T-cell (primary cell): ENCODE measurements around the gene KXD1. TPM values are rescaled to one million over a fixed set of nuclear protein-coding genes. Genes with fewer than 3 reads are reported as not detected.

ENCODE experiments used
- ATAC-seq, 4 experiments: fragments of 200-7000 bp in 3 of 4; fragments of 150-1000 bp in 1 of 4; cut with Tn5 transposase; replicated peaks in 1 of 4; 1 replicate in 3 of 4; 2 replicates in 1 of 4; pipeline ENCODE4 v1.10.0; 2021; ENCODE audit warnings: moderate library complexity in 3 of 4, mild to moderate bottlenecking in 2 of 4, moderate number of reproducible peaks in 1 of 4
- CTCF ChIA-PET, 2 donors: fragments of 300-600 bp; sonication (Branson Sonifier 250); formaldehyde crosslinking; loops; one replicate each; lab custom pipeline; 2022; ENCODE audit warnings: antibody characterized with exemption in 2 of 2; lab: Charles Lee
- POLR2A ChIA-PET, 2 donors: fragments of 300-600 bp; sonication (Branson Sonifier 250); formaldehyde crosslinking; loops; one replicate each; lab custom pipeline; 2022; ENCODE audit warnings: antibody characterized with exemption in 2 of 2; lab: Charles Lee
- DNase-seq, 35 experiments: peaks; one replicate each; pipeline versions ENCODE4 v3.0.0 to v3.0.0-alpha.2; 2013 to 2023
- H3K27ac ChIP-seq: one replicate; pipeline ENCODE4 v1.5.1; 2013; ENCODE audit warnings: low read length
- H3K27me3 ChIP-seq, 2 experiments: replicated peaks in 1 of 2; 1 replicate in 1 of 2; 2 replicates in 1 of 2; pipeline versions ENCODE4 v1.6.1 to v1.7.0; 2013; ENCODE audit warnings: low read length in 1 of 2, mixed read lengths in 1 of 2; ENCODE audit not compliant: control insufficient read depth in 2 of 2, insufficient read depth in 2 of 2; ENCODE audit errors: extremely low read depth in 1 of 2
- H3K36me3 ChIP-seq, 2 donors: 1 replicate in 1 of 2; 2 replicates in 1 of 2; pipeline versions ENCODE4 v1.6.1 to v1.7.0; 2013; ENCODE audit warnings: low read length in 1 of 2; ENCODE audit not compliant: control insufficient read depth in 2 of 2, insufficient read depth in 1 of 2; ENCODE audit errors: extremely low read depth in 1 of 2
- H3K4me1 ChIP-seq, 2 experiments: 1 replicate in 1 of 2; 2 replicates in 1 of 2; pipeline versions ENCODE4 v1.6.1 to v1.7.0; 2013; ENCODE audit warnings: low read length in 2 of 2, mixed read lengths in 1 of 2; ENCODE audit not compliant: insufficient read depth in 2 of 2, control insufficient read depth in 1 of 2; ENCODE audit errors: extremely low read depth in 1 of 2
- H3K4me3 ChIP-seq, 2 donors: 1 replicate in 1 of 2; 2 replicates in 1 of 2; pipeline versions ENCODE4 v1.5.1 to v1.7.0; 2013; ENCODE audit warnings: mild to moderate bottlenecking in 2 of 2, low read length in 1 of 2, moderate library complexity in 1 of 2; ENCODE audit not compliant: control insufficient read depth in 1 of 2; ENCODE audit errors: extremely low read depth in 1 of 2
- H3K9me3 ChIP-seq: 2 replicates; pipeline ENCODE4 v1.7.0; 2013
- H3K27ac Mint-ChIP-seq, 2 donors: one replicate each; pipeline ENCODE4 v1.8.0; 2020 to 2021; ENCODE audit warnings: mild to moderate bottlenecking in 2 of 2, mixed read lengths in 2 of 2
- H3K27me3 Mint-ChIP-seq, 2 donors: one replicate each; pipeline ENCODE4 v1.8.0; 2021 to 2022; ENCODE audit warnings: mixed read lengths in 2 of 2
- H3K36me3 Mint-ChIP-seq: one replicate; pipeline ENCODE4 v1.8.0; 2021; ENCODE audit warnings: mixed read lengths
- H3K4me1 Mint-ChIP-seq, 3 donors: one replicate each; pipeline ENCODE4 v1.8.0; 2020 to 2022; ENCODE audit warnings: mixed read lengths in 3 of 3, mild to moderate bottlenecking in 1 of 3
- H3K4me3 Mint-ChIP-seq, 3 donors: one replicate each; pipeline ENCODE4 v1.8.0; 2020 to 2022; ENCODE audit warnings: mild to moderate bottlenecking in 3 of 3, mixed read lengths in 3 of 3, moderate library complexity in 3 of 3
- H3K9me3 Mint-ChIP-seq, 3 donors: one replicate each; pipeline ENCODE4 v1.8.0; 2020 to 2022; ENCODE audit warnings: mixed read lengths in 3 of 3
- WGBS: methylation state at CpG from one replicate; pipeline ENCODE4 v1.1.5; 2013; ENCODE audit warnings: missing lambda C conversion rate; ENCODE audit not compliant: insufficient coverage; 5-methylcytosine and 5-hydroxymethylcytosine counted together
- total RNA-seq, 35 experiments: library from RNA in 6 of 35; stranded (reverse) in 6 of 35; fragments of 120-200 nt in 1 of 35; gene quantifications; one replicate each; pipeline versions ENCODE4 v1.2.1 to v1.2.4 and lab custom pipeline; 2013 to 2026

The KXD1 gene
- total RNA-seq, 5 donors from 2014 or later (not counting 1 experiment from before 2014, with no cell fraction given), result 73.1 to 112 (median 95.8) TPM

DNA sequence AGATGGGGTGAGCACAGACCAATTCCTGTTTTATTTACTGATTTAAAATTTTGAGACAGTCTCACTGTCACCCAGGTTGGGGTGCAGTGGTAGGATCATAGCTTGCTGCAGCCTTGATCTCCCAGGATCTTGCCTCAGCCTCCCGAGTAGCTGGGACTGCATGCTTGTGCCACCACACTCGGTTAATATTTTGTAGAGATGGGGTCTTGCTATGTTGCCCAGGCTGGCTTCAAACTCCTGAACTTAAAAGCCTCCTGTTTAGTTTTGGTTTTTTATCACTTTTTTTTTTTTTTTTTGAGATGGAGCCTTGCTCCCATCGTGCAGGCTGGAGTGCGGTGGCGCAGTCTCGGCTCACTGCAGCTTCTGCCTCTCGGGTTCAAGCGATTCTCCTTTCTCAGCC lies 18.7 kb downstream of the KXD1 start:
- no peaks in the 10 kb centered on the region for H3K9me3 ChIP-seq
- H3K9me3 Mint-ChIP-seq, result no peaks in the 10 kb centered on the region
- DNase-seq (no peak), ATAC-seq (no peak)
- no peak overlapping the region for H3K27ac Mint-ChIP-seq
- no peak overlapping the region for H3K4me3 Mint-ChIP-seq
- H3K4me1 ChIP-seq, result peaks cover 11 to 20% of the 10 kb centered on the region in 2 experiments
- POLR2A ChIA-PET, result no interaction called here
- peaks cover 13 to 40% of the 10 kb centered on the region in 2 donors for H3K36me3 ChIP-seq
- peaks cover 17 to 21% (median 20%) of the 10 kb centered on the region in 3 donors for H3K4me1 Mint-ChIP-seq
- peaks cover 17% of the 10 kb centered on the region for H3K36me3 Mint-ChIP-seq
- H3K27me3 ChIP-seq, result no peaks in the 10 kb centered on the region
- 93% methylated on average over 7 of the region's 8 CpGs for WGBS
- CTCF ChIA-PET, result no interaction called here
- no peaks in the 10 kb centered on the region for H3K27me3 Mint-ChIP-seq
- H3K27ac ChIP-seq, result no peak overlapping the region
- no peak overlapping the region for H3K4me3 ChIP-seq

DNA sequence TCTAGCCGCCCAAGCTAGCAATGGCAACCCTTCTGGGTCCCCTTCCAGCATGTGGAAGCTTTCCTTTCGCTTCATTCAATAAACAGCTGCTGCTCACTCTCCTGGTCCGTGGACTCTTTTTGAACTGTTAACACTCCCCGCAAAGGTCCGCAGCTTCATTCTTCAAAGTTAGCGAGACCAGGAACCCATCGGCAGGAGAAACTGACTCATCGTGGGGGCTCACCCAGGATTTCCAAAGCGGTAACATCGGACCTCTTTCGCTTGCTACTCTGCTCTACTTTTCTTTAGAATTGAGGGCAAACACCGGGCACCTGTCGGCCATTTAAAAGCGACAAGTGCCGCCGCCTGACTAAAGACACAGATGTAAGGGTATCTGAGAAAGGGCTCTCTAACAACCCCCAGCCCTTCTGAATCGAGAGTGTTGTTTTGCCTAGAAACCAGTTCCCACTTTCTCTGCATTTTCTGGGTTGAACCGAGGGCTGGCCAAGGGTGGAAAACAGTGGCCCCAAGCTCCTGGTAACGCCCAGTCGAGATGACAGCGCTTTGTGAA lies 19.8 kb downstream of the KXD1 start:
- CTCF ChIA-PET, result no interaction called here

DNA sequence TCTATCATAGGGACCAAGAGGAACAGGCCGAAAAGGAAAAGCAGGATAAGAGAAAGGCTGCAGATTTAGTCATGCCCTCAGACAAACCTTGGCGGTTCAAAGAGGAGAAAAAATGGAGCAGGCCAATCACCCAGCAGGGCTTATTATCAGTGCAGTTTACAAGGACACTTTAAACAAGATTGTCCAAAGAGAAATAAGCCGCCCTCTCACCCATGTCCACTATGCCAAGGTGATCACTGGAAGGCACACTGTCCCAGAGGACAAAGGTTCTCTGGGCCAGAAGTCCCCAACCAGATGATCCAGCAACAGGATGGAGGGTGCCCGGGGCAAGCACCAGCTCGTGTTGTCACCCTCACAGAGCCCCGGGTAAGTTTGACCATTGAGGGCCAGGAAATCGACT lies 22.6 kb downstream of the KXD1 start:
- ChIA-PET CTCF (no interaction called here), POLR2A (no interaction called here)
- H3K27me3 Mint-ChIP-seq, result no peaks in the 10 kb centered on the region
- peaks cover 4% of the 10 kb centered on the region for H3K36me3 Mint-ChIP-seq
- 84% methylated on average over 6 of the region's 7 CpGs for WGBS
- ATAC-seq (no peak), DNase-seq (no peak)
- no peak overlapping the region for H3K27ac ChIP-seq
- no peak overlapping the region for H3K4me3 ChIP-seq
- peaks cover 10 to 17% of the 10 kb centered on the region in 2 donors for H3K36me3 ChIP-seq
- H3K4me1 ChIP-seq, result peaks cover 0 to 3% of the 10 kb centered on the region in 2 experiments
- no peak overlapping the region for H3K4me3 Mint-ChIP-seq
- H3K27ac Mint-ChIP-seq, result no peak overlapping the region
- H3K9me3 Mint-ChIP-seq, result no peaks in the 10 kb centered on the region
- no peaks in the 10 kb centered on the region for H3K9me3 ChIP-seq
- no peaks in the 10 kb centered on the region for H3K27me3 ChIP-seq
- H3K4me1 Mint-ChIP-seq, result peaks cover 2% of the 10 kb centered on the region in 3 donors

More for the DNA sequence above, 19.8 kb downstream of the KXD1 start:
- H3K27ac ChIP-seq, result no peak overlapping the region
- H3K4me1 Mint-ChIP-seq, result peaks cover 8 to 15% (median 11%) of the 10 kb centered on the region in 3 donors
- H3K27me3 ChIP-seq, result no peaks in the 10 kb centered on the region
- H3K36me3 Mint-ChIP-seq, result peaks cover 16% of the 10 kb centered on the region
- DNase-seq (no peak), ATAC-seq (no peak)
- H3K4me1 ChIP-seq, result peaks cover 9 to 13% of the 10 kb centered on the region in 2 experiments
- H3K27ac Mint-ChIP-seq, result no peak overlapping the region
- H3K4me3 ChIP-seq, result no peak overlapping the region
- POLR2A ChIA-PET, result interaction anchor here (0.6 to 1.0 kb wide), 3 partner anchors 12 to 39 kb away, joined by 3 to 10 read pairs (median 4); partner anchors contain the start of gene REX1BD (in 1 of the 2)
- peaks cover 13 to 40% of the 10 kb centered on the region in 2 donors for H3K36me3 ChIP-seq
- no peaks in the 10 kb centered on the region for H3K9me3 Mint-ChIP-seq
- no peaks in the 10 kb centered on the region for H3K27me3 Mint-ChIP-seq
- H3K4me3 Mint-ChIP-seq, result no peak overlapping the region
- no peaks in the 10 kb centered on the region for H3K9me3 ChIP-seq
- WGBS, result 89% methylated on average over 11 of the region's 21 CpGs

DNA sequence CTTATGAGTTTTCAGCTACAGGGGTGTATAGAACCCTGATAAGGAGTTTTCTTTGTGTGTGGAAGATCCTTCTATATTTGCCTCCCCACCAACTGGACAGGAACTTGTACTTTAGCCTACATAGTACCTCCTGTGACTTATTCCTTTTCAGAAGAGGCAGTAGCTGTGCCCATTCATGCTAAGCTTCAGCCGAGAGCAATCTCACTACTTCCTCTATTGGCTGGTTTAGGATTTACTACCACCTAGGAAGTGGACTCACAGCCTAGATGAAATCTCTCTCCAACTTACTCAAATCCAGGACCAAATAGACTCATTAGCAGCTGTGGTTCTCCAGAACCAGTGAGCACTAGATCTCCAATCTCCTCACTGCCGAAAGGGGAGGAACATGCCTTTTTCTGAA lies 28.6 kb downstream of the KXD1 start:
- Mint-ChIP-seq H3K27me3 (no peaks in the 10 kb centered on the region), H3K4me3 (peak overlapping the region in 1 of 3 donors; percentile 28), H3K9me3 (no peaks in the 10 kb centered on the region), H3K27ac (peak overlapping the region in 1 of 2 donors; percentile 6), H3K4me1 (peaks cover 33 to 43% (median 35%) of the 10 kb centered on the region in 3 donors), H3K36me3 (peaks cover 3% of the 10 kb centered on the region)
- WGBS, result no CpG with 5 or more reads among the region's 2 CpGs
- ATAC-seq, result no peak
- H3K9me3 ChIP-seq, result no peaks in the 10 kb centered on the region
- ChIA-PET POLR2A (no interaction called here), CTCF (interaction anchor here in 1 of 2 donors (0.6 kb wide), 3 partner anchors 55 to 175 kb away, joined by 3 to 5 read pairs (median 3); no protein-coding TSS in a partner anchor)
- H3K36me3 ChIP-seq, result peaks cover 0 to 9% of the 10 kb centered on the region in 2 donors
- H3K27ac ChIP-seq, result no peak overlapping the region
- DNase-seq, result no peak
- H3K4me3 ChIP-seq, result no peak overlapping the region
- peaks cover 16 to 42% of the 10 kb centered on the region in 2 experiments for H3K4me1 ChIP-seq
- H3K27me3 ChIP-seq, result no peaks in the 10 kb centered on the region

DNA sequence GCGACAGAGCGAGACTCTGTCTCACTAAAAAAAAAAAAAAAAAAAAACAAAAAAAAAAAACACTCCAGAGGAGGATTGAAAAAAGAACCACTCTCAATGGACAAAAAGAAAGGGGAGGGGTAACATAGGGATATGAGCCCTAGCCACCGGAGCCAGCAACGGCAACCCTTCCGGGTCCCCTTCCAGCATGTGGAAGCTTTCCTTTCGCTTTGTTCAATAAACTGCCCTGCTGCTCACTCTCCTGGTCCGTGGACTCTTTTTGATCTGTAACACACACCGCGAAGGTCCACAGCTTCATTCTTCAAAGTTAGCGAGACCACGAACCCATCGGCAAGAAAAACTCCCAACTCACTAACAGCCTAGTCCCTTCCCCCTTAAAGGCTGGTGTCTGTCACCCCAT lies 29.9 kb downstream of the KXD1 start:
- H3K27ac ChIP-seq, result peak overlapping the region; percentile 75

DNA sequence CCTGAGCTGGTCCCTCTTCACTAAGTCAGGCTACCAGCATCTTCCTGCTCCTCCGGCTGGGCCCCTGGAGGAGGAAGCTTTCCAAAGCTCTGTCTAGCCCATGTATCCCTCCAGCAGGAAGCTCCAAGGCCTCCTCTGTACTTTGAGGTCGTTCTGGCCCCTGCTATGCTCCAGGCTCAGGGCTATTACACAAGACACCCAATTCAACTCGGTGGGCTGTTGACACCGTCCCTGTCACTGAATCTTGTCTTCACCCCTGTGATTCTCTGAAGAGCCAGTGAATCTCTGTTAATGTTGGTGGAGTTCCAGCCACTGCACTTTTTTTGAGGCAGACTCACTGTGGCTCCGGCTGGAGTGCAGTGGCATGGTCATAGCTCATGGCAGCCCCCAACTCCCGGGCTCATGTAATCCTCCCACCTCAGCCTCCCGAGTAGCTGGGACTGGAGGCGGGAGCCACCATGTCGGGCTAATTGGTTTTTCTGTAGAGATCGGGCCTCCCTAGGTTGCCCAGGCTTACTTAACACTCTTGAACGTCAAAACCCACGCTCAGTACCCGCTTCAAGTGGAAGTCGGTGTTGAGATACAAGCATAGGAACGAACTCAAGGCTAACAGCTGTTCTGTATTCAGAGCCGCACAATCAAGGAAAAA lies 30.4 kb downstream of the KXD1 start:
- 17% methylated on average over 9 of the region's 16 CpGs for WGBS
- Histone ChIP-seq H3K4me1 (peaks cover 16 to 42% of the 10 kb centered on the region in 2 experiments), H3K4me3 (peak overlapping the region; percentile 77 to 78), H3K27me3 (no peaks in the 10 kb centered on the region), H3K27ac (peak overlapping the region; percentile 75), H3K9me3 (no peaks in the 10 kb centered on the region), H3K36me3 (peaks cover 8 to 12% of the 10 kb centered on the region in 2 donors)
- peak overlapping the region; percentile 79 to 88 (median 80) for H3K4me3 Mint-ChIP-seq
- ChIA-PET POLR2A (interaction anchor here in 1 of 2 donors (1.0 kb wide), 1 partner anchor 66 kb away, joined by 3 read pairs; the partner anchor contains the start of gene ELL), CTCF (interaction anchor here in 1 of 2 donors (1.2 to 3.2 kb wide), 3 partner anchors 16 to 68 kb away, joined by 4 to 24 read pairs (median 13); partner anchors contain the start of genes KXD1 and UBA52)
- ATAC-seq (peak in 2 of 4 experiments; percentile 3 to 13), DNase-seq (no peak)
- H3K4me1 Mint-ChIP-seq, result peaks cover 33 to 43% (median 35%) of the 10 kb centered on the region in 3 donors
- H3K9me3 Mint-ChIP-seq, result no peaks in the 10 kb centered on the region
- peaks cover 3% of the 10 kb centered on the region for H3K36me3 Mint-ChIP-seq
- no peaks in the 10 kb centered on the region for H3K27me3 Mint-ChIP-seq
- peak overlapping the region; percentile 93 to 95 for H3K27ac Mint-ChIP-seq

More for the DNA sequence above, 29.9 kb downstream of the KXD1 start:
- POLR2A ChIA-PET, result interaction anchor here in 1 of 2 donors (1.0 kb wide), 1 partner anchor 66 kb away, joined by 3 read pairs; the partner anchor contains the start of gene ELL
- H3K27me3 ChIP-seq, result no peaks in the 10 kb centered on the region
- H3K27ac Mint-ChIP-seq, result peak overlapping the region; percentile 93 to 95
- peaks cover 8 to 12% of the 10 kb centered on the region in 2 donors for H3K36me3 ChIP-seq
- no peak for ATAC-seq
- 80% methylated on average over 10 of the region's 12 CpGs for WGBS
- peaks cover 33 to 43% (median 35%) of the 10 kb centered on the region in 3 donors for H3K4me1 Mint-ChIP-seq
- no peak for DNase-seq
- no peaks in the 10 kb centered on the region for H3K27me3 Mint-ChIP-seq
- H3K9me3 ChIP-seq, result no peaks in the 10 kb centered on the region
- CTCF ChIA-PET, result interaction anchor here in 1 of 2 donors (0.6 to 3.2 kb wide), 3 partner anchors 16 to 89 kb away, joined by 3 to 24 read pairs (median 4); partner anchors contain the start of gene UBA52
- peak overlapping the region; percentile 28 to 80 (median 46) for H3K4me3 Mint-ChIP-seq
- H3K4me1 ChIP-seq, result peaks cover 16 to 42% of the 10 kb centered on the region in 2 experiments
- H3K4me3 ChIP-seq, result peak overlapping the region; percentile 77 to 78
- peaks cover 3% of the 10 kb centered on the region for H3K36me3 Mint-ChIP-seq
- H3K9me3 Mint-ChIP-seq, result no peaks in the 10 kb centered on the region
